A549 (cell line): ENCODE results near the gene SIRT3. TPM values are rescaled to one million over a fixed set of nuclear protein-coding genes. Genes with fewer than 3 reads are reported as not detected.

Experiments used
- ATAC-seq, 2 experiments: fragments of 200-7000 bp in 1 of 2; fragments of >200 bp in 1 of 2; cut with Nextera tagmentation in 1 of 2; cut with Tn5 transposase in 1 of 2; 3 replicates each; pipeline versions ENCODE4 v1.8.0 to v1.9.1; 2018 to 2020; ENCODE audit warnings: mild to moderate bottlenecking in 1 of 2, moderate library complexity in 1 of 2
- CTCF ChIA-PET: fragments of 300-600 bp; sonication (Branson Sonifier 250); formaldehyde crosslinking; extraction: SDS; loops from one replicate; lab custom pipeline; 2021; ENCODE audit warnings: antibody characterized with exemption, inconsistent platforms; lab: Yijun Ruan, JAX
- POLR2A ChIA-PET: fragments of 350-600 bp; formaldehyde crosslinking; extraction: SDS; loops from one replicate; lab custom pipeline; 2021; ENCODE audit warnings: antibody characterized with exemption, inconsistent platforms; lab: Yijun Ruan, JAX
- DNase-seq, 2 experiments: peaks; one replicate each; pipeline versions ENCODE4 v3.0.0 to v3.0.0-alpha.2; 2011 to 2016; ENCODE audit warnings: low read depth in 1 of 2, low spot score in 1 of 2
- FAIRE-seq: peaks from 2 replicates; lab custom pipeline; 2011; peaks lifted over from hg19 to GRCh38; lab: Jason Lieb, UNC
- H3K27ac ChIP-seq, 2 experiments: fragments of >200 bp; sonication (Bioruptor Twin); formaldehyde crosslinking; 3 replicates each; pipeline ENCODE4 v1.5.1; 2016 to 2017
- H3K4me1 ChIP-seq: fragments of >200 bp; sonication (Bioruptor Twin); formaldehyde crosslinking; 3 replicates; pipeline ENCODE4 v1.6.1; 2016
- H3K4me2 ChIP-seq: fragments of >200 bp; sonication (Bioruptor Twin); formaldehyde crosslinking; 3 replicates; pipeline ENCODE4 v1.6.1; 2016
- H3K4me3 ChIP-seq: fragments of >200 bp; sonication (Bioruptor Twin); formaldehyde crosslinking; 3 replicates; pipeline ENCODE4 v1.5.1; 2016
- H3K9me3 ChIP-seq: fragments of >200 bp; sonication (Bioruptor Twin); formaldehyde crosslinking; 3 replicates; pipeline ENCODE4 v1.6.1; 2016
- CBX8 ChIP-seq: fragments of 200-600 bp; sonication (generic); IDR thresholded peaks from 2 replicates; pipeline ENCODE4 v1.6.1; 2016
- CEBPB ChIP-seq, 2 experiments: fragments of >200 bp in 1 of 2; sonication (Bioruptor Twin) in 1 of 2; formaldehyde crosslinking in 1 of 2; IDR thresholded peaks; 2 replicates each; pipeline ENCODE4 v1.6.1; 2012 to 2016
- CHD2 ChIP-seq: fragments of 150-350 bp; IDR thresholded peaks from 2 replicates; pipeline ENCODE4 v1.6.1; 2014; ENCODE audit warnings: low read length; ENCODE audit not compliant: partially characterized antibody
- EHF ChIP-seq: fragments of 250-450 bp; sonication (Bioruptor Pico); IDR thresholded peaks from 2 replicates; pipeline ENCODE4 v1.5.0; 2020; ENCODE audit warnings: mild to moderate bottlenecking
- EP300 ChIP-seq, 2 experiments: fragments of >200 bp; sonication (Bioruptor Twin); formaldehyde crosslinking; IDR thresholded peaks; 2 replicates in 1 of 2; 3 replicates in 1 of 2; pipeline ENCODE4 v1.6.1; 2016 to 2017
- FOXS1 ChIP-seq: fragments of 250-450 bp; sonication (Bioruptor Pico); IDR thresholded peaks from 2 replicates; pipeline ENCODE4 v1.5.0; 2020; ENCODE audit warnings: mild to moderate bottlenecking, moderate library complexity
- HOXA7 ChIP-seq: fragments of 250-450 bp; sonication (Bioruptor Pico); IDR thresholded peaks from 2 replicates; pipeline ENCODE4 v1.5.0; 2020; ENCODE audit warnings: mild to moderate bottlenecking, moderate library complexity
- JUN ChIP-seq, 2 experiments: fragments of >200 bp; sonication (Bioruptor Twin); formaldehyde crosslinking; IDR thresholded peaks; 2 replicates in 1 of 2; 3 replicates in 1 of 2; pipeline ENCODE4 v1.6.1; 2016 to 2017
- KDM1A ChIP-seq: fragments of 200-600 bp; sonication (generic); IDR thresholded peaks from 2 replicates; pipeline ENCODE4 v1.6.1; 2016; ENCODE audit warnings: low read depth, mild to moderate bottlenecking
- MAZ ChIP-seq: fragments of 150-350 bp; IDR thresholded peaks from 2 replicates; pipeline ENCODE4 v1.6.1; 2014; ENCODE audit warnings: antibody characterized with exemption, low read depth, low read length, borderline replicate concordance
- PHF8 ChIP-seq: fragments of 200-600 bp; sonication (generic); IDR thresholded peaks from 2 replicates; pipeline ENCODE4 v1.6.1; 2016; ENCODE audit warnings: low read depth, mild to moderate bottlenecking, antibody characterized with exemption, moderate library complexity, borderline replicate concordance
- POLR2AphosphoS2 ChIP-seq: conservative IDR thresholded peaks from 2 replicates; pipeline ENCODE4 v1.6.1; 2012; ENCODE audit warnings: low read length, improper control_type of control experiment, inconsistent platforms
- RARB ChIP-seq: fragments of 250-450 bp; sonication (Bioruptor Pico); IDR thresholded peaks from 2 replicates; pipeline ENCODE4 v1.8.0; 2021; ENCODE audit warnings: mild to moderate bottlenecking, moderate library complexity
- RCOR1 ChIP-seq: fragments of 150-350 bp; IDR thresholded peaks from 2 replicates; pipeline ENCODE4 v1.6.1; 2014; ENCODE audit warnings: antibody characterized with exemption, low read length, low read depth
- RFX5 ChIP-seq: fragments of 450-650 bp; IDR thresholded peaks from 2 replicates; pipeline ENCODE4 v1.7.1; 2014; ENCODE audit warnings: antibody characterized with exemption, mild to moderate bottlenecking, moderate library complexity
- SMC3 ChIP-seq: fragments of >200 bp; sonication (Bioruptor Twin); formaldehyde crosslinking; IDR thresholded peaks from 3 replicates; pipeline ENCODE4 v1.6.1; 2018; ENCODE audit warnings: inconsistent platforms
- ZC3H11A ChIP-seq: fragments of 450-650 bp; IDR thresholded peaks from 2 replicates; pipeline ENCODE4 v1.6.1; 2014; ENCODE audit warnings: antibody characterized with exemption, mild to moderate bottlenecking
- ZFP36 ChIP-seq: fragments of 450-650 bp; IDR thresholded peaks from 2 replicates; pipeline ENCODE4 v1.6.1; 2014; ENCODE audit warnings: borderline replicate concordance; ENCODE audit not compliant: partially characterized antibody
- WGBS: methylation state at CpG from one replicate; pipeline ENCODE4 v1.1.6; 2017; ENCODE audit errors: missing lambda C conversion rate; 5-methylcytosine and 5-hydroxymethylcytosine counted together
- polyA plus RNA-seq, 4 experiments: library from polyadenylated mRNA; depleted of rRNA in 3 of 4; stranded (reverse); fragments of >200 nt; fragmentation: RNase III in 1 of 4; extraction: RNeasy Plus Mini Kit Qiagen cat#74134 plus additional on column Dnase treatment in 1 of 4; gene quantifications; 2 replicates in 3 of 4; 3 replicates in 1 of 4; pipeline ENCODE4 v1.2.3, GENCODE V29; 2011 to 2017
- TF ChIP-seq, protein P1 (sequence below): fragments of 200-600 bp; sonication (generic); IDR thresholded peaks from 2 replicates; pipeline ENCODE4 v1.6.1; 2016; ENCODE audit warnings: antibody characterized with exemption, mild to moderate bottlenecking, moderate library complexity

The SIRT3 gene
- polyA plus RNA-seq, 2 of the 4 experiments (the other 2 are of a cell fraction): 20.3 to 22.3 TPM

- Histone ChIP-seq H3K4me2 (no peak overlapping the region), H3K4me3 (no peak overlapping the region), H3K9me3 (no peaks in the 10 kb centered on the region), H3K27ac (no peak overlapping the region), H3K4me1 (no peaks in the 10 kb centered on the region)
- CTCF ChIA-PET: interaction anchor here (0.8 to 1.0 kb wide), 2 partner anchors 9 to 87 kb away, joined by 3 read pairs; no protein-coding TSS in a partner anchor
- DNase-seq: no peak
- no peak for TF ChIP-seq EP300 (IDR thresholded peaks at IDR 0.05)
- no peak for TF ChIP-seq KDM1A
- no peak for TF ChIP-seq EHF (CRISPR knock-in tag)
- no peak for TF ChIP-seq RCOR1
- TF ChIP-seq RARB (CRISPR knock-in tag): no peak
- TF ChIP-seq FOXS1 (CRISPR knock-in tag): no peak
- no peak for TF ChIP-seq RFX5
- TF ChIP-seq ZC3H11A: no peak
- no peak for TF ChIP-seq CEBPB (IDR thresholded peaks at IDR 0.05)
- no peak for TF ChIP-seq JUN (IDR thresholded peaks at IDR 0.05)
- TF ChIP-seq CHD2: no peak
- no peak for TF ChIP-seq ZFP36
- no peak for TF ChIP-seq MAZ
- 94% methylated on average over 3 of the region's 3 CpGs for WGBS
- ATAC-seq: no peak
- no peak for FAIRE-seq
- POLR2A ChIA-PET: interaction anchor here (2.9 kb wide), 1 partner anchor 10 kb away, joined by 18 read pairs; the partner anchor contains the start of genes BET1L and RIC8A
Observed at GRCh38 chr11:217704-218103, 18.4 kb downstream of the SIRT3 start.

DNA sequence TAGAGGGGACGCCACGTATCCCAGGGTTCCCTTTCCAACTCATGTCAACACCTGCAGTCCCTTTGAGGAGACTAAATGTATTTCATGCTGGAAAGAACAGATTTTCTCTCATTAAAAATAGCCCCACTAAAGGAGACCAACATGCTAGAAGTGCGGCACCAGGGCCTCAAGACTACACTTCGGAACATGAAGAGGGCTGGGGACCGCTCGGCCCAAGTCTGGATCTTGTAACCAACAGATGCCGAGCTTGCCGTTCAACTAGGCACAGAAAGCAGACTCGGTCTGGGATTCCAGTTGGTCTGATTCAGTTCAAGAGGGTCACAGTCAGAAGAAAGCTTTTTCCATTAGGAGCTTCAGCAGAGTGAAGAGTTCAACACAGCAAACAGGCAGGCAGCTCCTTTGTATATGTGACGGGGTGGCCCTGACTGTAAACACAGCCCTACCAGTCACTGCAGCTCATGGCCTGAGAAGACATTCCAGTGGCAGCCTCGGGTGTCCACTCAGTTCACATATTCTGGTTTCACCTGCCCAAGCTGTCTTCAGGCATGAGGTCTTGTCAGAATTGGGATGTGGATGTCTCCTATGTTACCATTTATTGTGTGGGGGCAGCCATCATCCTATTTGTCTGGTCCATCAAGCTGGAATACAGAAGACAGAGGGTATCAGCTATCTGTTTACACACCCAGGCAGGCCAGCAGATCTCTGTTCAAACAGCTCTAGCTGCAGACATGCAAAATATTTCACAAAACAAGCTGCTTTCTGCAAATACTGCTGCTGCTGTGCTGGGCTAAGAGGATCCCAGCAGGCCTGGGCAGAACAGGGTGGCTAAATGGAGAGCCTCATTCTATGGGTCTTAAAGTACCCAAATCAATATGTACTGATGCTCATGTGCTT lies 19.8 kb downstream of the SIRT3 start:
- DNase-seq: no peak
- no peak overlapping the region for H3K27ac ChIP-seq
- ChIA-PET CTCF (interaction anchor here (0.6 to 2.2 kb wide), 6 partner anchors 8 to 233 kb away, joined by 3 to 9 read pairs (median 3); partner anchors contain the start of gene PSMD13), POLR2A (interaction anchor here (0.9 to 2.9 kb wide), 2 partner anchors 9 to 232 kb away, joined by 3 to 18 read pairs; partner anchors contain the start of genes BET1L and RIC8A)
- H3K4me1 ChIP-seq: no peaks in the 10 kb centered on the region
- H3K4me2 ChIP-seq: no peak overlapping the region
- 94% methylated on average over 11 of the region's 11 CpGs for WGBS
- ATAC-seq: peak in 1 of 2 experiments; percentile 20; a peak in 1 of 6 replicates
- H3K9me3 ChIP-seq: no peaks in the 10 kb centered on the region
- H3K4me3 ChIP-seq: no peak overlapping the region
- no peak for FAIRE-seq
- TF ChIP-seq, protein P1, sequence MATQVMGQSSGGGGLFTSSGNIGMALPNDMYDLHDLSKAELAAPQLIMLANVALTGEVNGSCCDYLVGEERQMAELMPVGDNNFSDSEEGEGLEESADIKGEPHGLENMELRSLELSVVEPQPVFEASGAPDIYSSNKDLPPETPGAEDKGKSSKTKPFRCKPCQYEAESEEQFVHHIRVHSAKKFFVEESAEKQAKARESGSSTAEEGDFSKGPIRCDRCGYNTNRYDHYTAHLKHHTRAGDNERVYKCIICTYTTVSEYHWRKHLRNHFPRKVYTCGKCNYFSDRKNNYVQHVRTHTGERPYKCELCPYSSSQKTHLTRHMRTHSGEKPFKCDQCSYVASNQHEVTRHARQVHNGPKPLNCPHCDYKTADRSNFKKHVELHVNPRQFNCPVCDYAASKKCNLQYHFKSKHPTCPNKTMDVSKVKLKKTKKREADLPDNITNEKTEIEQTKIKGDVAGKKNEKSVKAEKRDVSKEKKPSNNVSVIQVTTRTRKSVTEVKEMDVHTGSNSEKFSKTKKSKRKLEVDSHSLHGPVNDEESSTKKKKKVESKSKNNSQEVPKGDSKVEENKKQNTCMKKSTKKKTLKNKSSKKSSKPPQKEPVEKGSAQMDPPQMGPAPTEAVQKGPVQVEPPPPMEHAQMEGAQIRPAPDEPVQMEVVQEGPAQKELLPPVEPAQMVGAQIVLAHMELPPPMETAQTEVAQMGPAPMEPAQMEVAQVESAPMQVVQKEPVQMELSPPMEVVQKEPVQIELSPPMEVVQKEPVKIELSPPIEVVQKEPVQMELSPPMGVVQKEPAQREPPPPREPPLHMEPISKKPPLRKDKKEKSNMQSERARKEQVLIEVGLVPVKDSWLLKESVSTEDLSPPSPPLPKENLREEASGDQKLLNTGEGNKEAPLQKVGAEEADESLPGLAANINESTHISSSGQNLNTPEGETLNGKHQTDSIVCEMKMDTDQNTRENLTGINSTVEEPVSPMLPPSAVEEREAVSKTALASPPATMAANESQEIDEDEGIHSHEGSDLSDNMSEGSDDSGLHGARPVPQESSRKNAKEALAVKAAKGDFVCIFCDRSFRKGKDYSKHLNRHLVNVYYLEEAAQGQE: no peak
- TF ChIP-seq POLR2AphosphoS2 (0 out of 2 replicates have a peak, but pooled peaks have one; percentile 24), EHF (CRISPR knock-in tag) (no peak), CBX8 (no peak), MAZ (no peak), PHF8 (no peak)

- DNase-seq (no peak), FAIRE-seq (no peak)
- no peak overlapping the region for H3K4me2 ChIP-seq
- TF ChIP-seq SMC3 (no peak), JUN (IDR thresholded peaks at IDR 0.05) (0 out of 5 replicates have a peak, but pooled peaks of 1 of the 2 experiments have one; percentile 22), HOXA7 (0 out of 2 replicates have a peak, but pooled peaks have one; percentile 36)
- TF ChIP-seq, all 56 proteins: peak for 2
- ChIA-PET POLR2A (interaction anchor here (2.9 kb wide), 1 partner anchor 8 kb away, joined by 18 read pairs; the partner anchor contains the start of genes BET1L and RIC8A), CTCF (interaction anchor here (1.0 to 2.2 kb wide), 5 partner anchors 9 to 233 kb away, joined by 3 to 9 read pairs (median 3); partner anchors contain the start of gene PSMD13)
- WGBS: 89% methylated on average over 4 of the region's 4 CpGs
- no peak overlapping the region for H3K27ac ChIP-seq
- H3K9me3 ChIP-seq: no peaks in the 10 kb centered on the region
- H3K4me1 ChIP-seq: peaks cover 3% of the 10 kb centered on the region; the same call in 2 of the 3 replicates
- no peak overlapping the region for H3K4me3 ChIP-seq
- ATAC-seq: peak; percentile 20 to 42; a peak in 5 of 6 replicates
Observed at GRCh38 chr11:215581-216037, 20.5 kb downstream of the SIRT3 start.
